ENCODE results near the gene TERB1. TPM values are rescaled to one million over a fixed set of nuclear protein-coding genes. Genes with fewer than 3 reads are reported as not detected.

The TERB1 gene
- total and polyA plus RNA-seq, 2 of the 13 experiments (the other 11 are each of a cell fraction or from before 2014, with no cell fraction given), result not detected

DNA sequence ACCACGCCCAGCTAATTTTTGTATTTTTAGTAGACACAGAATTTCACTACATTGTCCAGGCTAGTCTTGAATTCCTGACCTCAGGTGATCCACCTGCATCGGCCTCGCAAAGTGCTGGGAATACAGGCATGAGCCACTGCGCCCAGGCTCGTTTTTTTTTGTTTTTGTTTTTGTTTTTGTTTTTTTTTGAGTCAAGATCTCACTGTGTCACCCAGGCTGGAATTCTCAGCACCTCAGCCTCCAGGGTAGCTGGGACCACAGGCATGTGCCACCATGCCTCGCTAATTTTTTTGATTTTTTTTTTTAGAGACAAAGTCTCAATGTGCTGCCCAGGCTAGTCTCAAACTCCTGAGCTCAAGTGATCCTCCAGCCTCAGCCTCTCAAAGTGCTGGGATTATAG is 87.3 kb downstream of the TERB1 start:
- intact Hi-C loops (cut with micrococcal nuclease; ENCODE audit: unreplicated experiment), result no loop called here
- POLR2A ChIA-PET, result no interaction called here

GRCh38 chr16:66713076-66713475 is 88.3 kb downstream of the TERB1 start:
- Histone ChIP-seq H3K4me3 (replicated peaks in 1 of 3; ENCODE audit: insufficient read depth in 1 of 3, low read depth in 2 of 3, low read length in 3 of 3) (no peak overlapping the region), H3K9me3 (ENCODE audit: low read length) (no peaks in the 10 kb centered on the region), H3K4me2 (ENCODE audit: low read depth, low read length) (no peak overlapping the region), H2AFZ (ENCODE audit: low read length) (no peak overlapping the region), H3K79me2 (ENCODE audit: insufficient read depth, low read length) (no peaks in the 10 kb centered on the region), H3K9ac (ENCODE audit: insufficient read depth, low read depth, low read length) (no peak overlapping the region), H3K27ac (ENCODE audit: extremely low read length, insufficient read depth, low read length) (no peak overlapping the region), H3K4me1 (ENCODE audit: insufficient read depth, low read length) (peaks cover 16% of the 10 kb centered on the region), H3K27me3 (ENCODE audit: control insufficient read depth in 1 of 2, insufficient read depth in 2 of 2, low read length in 2 of 2) (no peaks in the 10 kb centered on the region; a peak in 2 of 5 replicates), H3K36me3 (replicated peaks in 1 of 2; ENCODE audit: control insufficient read depth in 1 of 2, insufficient read depth in 2 of 2, low read length in 2 of 2) (no peaks in the 10 kb centered on the region), H4K20me1 (ENCODE audit: insufficient read depth, low read length) (no peaks in the 10 kb centered on the region)
- BruUV-seq (replicated peaks), result no TSS peak
- in situ Hi-C loops (cut with HindIII; ENCODE audit: extremely low pct_ligation_motif_present, low pct_unique_long_range_greater_than_20kb), result no loop called here
- 32% methylated on average over 2 of the region's 2 CpGs for WGBS (ENCODE audit: low lambda C conversion rate)
- CTCF ChIA-PET (ENCODE audit: low intra/inter-chr PET ratio, low total read pairs), result no interaction called here
- POLR2A ChIA-PET, result interaction anchor here (0.6 kb wide), 1 partner anchor 162 kb away, joined by 3 read pairs; no protein-coding TSS in a partner anchor
- no peak for FAIRE-seq
- peak; percentile 8; the same call in 2 of the 3 replicates for ATAC-seq
- no peak for DNase-seq (ENCODE audit: low spot score)
- TF ChIP-seq ZNF460 (CRISPR knock-in tag; IDR thresholded peaks at IDR 0.05; ENCODE audit: borderline replicate concordance) (no peak), ZFP90 (CRISPR knock-in tag; IDR thresholded peaks at IDR 0.05; ENCODE audit: borderline replicate concordance) (no peak), MNT (IDR thresholded peaks at IDR 0.05) (no peak), IKZF1 (IDR thresholded peaks at IDR 0.05) (no peak), SMARCC2 (IDR thresholded peaks at IDR 0.05) (no peak), ZSCAN12 (CRISPR knock-in tag; IDR thresholded peaks at IDR 0.05) (no peak), ZBTB21 (CRISPR knock-in tag; IDR thresholded peaks at IDR 0.05) (no peak)
- intact Hi-C loops (cut with micrococcal nuclease; ENCODE audit: unreplicated experiment), result no loop called here

More for the DNA sequence above, 87.3 kb downstream of the TERB1 start:
- FAIRE-seq, result no peak
- Histone ChIP-seq H3K4me3 (replicated peaks in 1 of 3; ENCODE audit: insufficient read depth in 1 of 3, low read depth in 2 of 3, low read length in 3 of 3) (no peak overlapping the region), H3K27ac (ENCODE audit: extremely low read length, insufficient read depth, low read length) (no peak overlapping the region), H2AFZ (ENCODE audit: low read length) (no peak overlapping the region), H3K4me2 (ENCODE audit: low read depth, low read length) (no peak overlapping the region), H3K9me3 (ENCODE audit: low read length) (no peaks in the 10 kb centered on the region), H3K4me1 (ENCODE audit: insufficient read depth, low read length) (peaks cover 16% of the 10 kb centered on the region), H3K36me3 (replicated peaks in 1 of 2; ENCODE audit: control insufficient read depth in 1 of 2, insufficient read depth in 2 of 2, low read length in 2 of 2) (no peaks in the 10 kb centered on the region), H4K20me1 (ENCODE audit: insufficient read depth, low read length) (no peaks in the 10 kb centered on the region), H3K79me2 (ENCODE audit: insufficient read depth, low read length) (no peaks in the 10 kb centered on the region), H3K9ac (ENCODE audit: insufficient read depth, low read depth, low read length) (no peak overlapping the region), H3K27me3 (ENCODE audit: control insufficient read depth in 1 of 2, insufficient read depth in 2 of 2, low read length in 2 of 2) (no peaks in the 10 kb centered on the region; a peak in 2 of 5 replicates)
- 0 out of 2 replicates have a peak, but pooled peaks have one; percentile 19 for TF ChIP-seq BORCS8-MEF2B (CRISPR knock-in tag; IDR thresholded peaks at IDR 0.05)
- TF ChIP-seq ZNF34 (CRISPR knock-in tag; IDR thresholded peaks at IDR 0.05; ENCODE audit: borderline replicate concordance), result no peak
- no TSS peak for BruUV-seq (replicated peaks)
- 82% methylated on average over 6 of the region's 6 CpGs for WGBS (ENCODE audit: low lambda C conversion rate)
- CTCF ChIA-PET (ENCODE audit: low intra/inter-chr PET ratio, low total read pairs), result no interaction called here
- in situ Hi-C loops (cut with HindIII; ENCODE audit: extremely low pct_ligation_motif_present, low pct_unique_long_range_greater_than_20kb), result no loop called here
- no peak for ATAC-seq
- DNase-seq (ENCODE audit: low spot score), result no peak
